Prostate gland (tissue), 2 donors: ENCODE results near the gene JAKMIP1.

Experiments
- CTCF ChIP-seq, 4 experiments: fragments of 200-600 bp in 2 of 4; fragments of 450-650 bp in 2 of 4; sonication (generic) in 2 of 4; IDR thresholded peaks; 1 replicate in 3 of 4; 2 replicates in 1 of 4; pipeline ENCODE4 v1.5.1; 2016 to 2019; ENCODE audit warnings: antibody characterized with exemption in 4 of 4, mild to moderate bottlenecking in 2 of 4, moderate library complexity in 2 of 4
- POLR2AphosphoS5 ChIP-seq: sonication (generic); formaldehyde crosslinking; IDR thresholded peaks from one replicate; pipeline ENCODE4 v1.6.1; 2017; ENCODE audit warnings: antibody characterized with exemption

GRCh38 chr4:6046526-6047129, 153.7 kb downstream of the JAKMIP1 start:
- TF ChIP-seq CTCF (IDR thresholded peaks at IDR 0.05) (no peak), POLR2AphosphoS5 (no peak)
